Fibroblast of the aortic adventitia (primary cell): ENCODE measurements around the gene ZNFX1. TPM values are rescaled to one million over a fixed set of nuclear protein-coding genes. Genes with fewer than 3 reads are reported as not detected.

Experiments
- DNase-seq: peaks from one replicate; pipeline ENCODE4 v3.0.0-alpha.2; 2010; ENCODE audit warnings: low read depth
- H3K4me3 ChIP-seq: 2 replicates; pipeline ENCODE4 v1.5.1; 2011; ENCODE audit warnings: low read depth, mild to moderate bottlenecking, control low read depth, low read length, moderate library complexity
- CTCF ChIP-seq: IDR thresholded peaks from 2 replicates; pipeline ENCODE4 v1.5.1; 2011; ENCODE audit warnings: mild to moderate bottlenecking, low read length, control low read depth, inconsistent platforms; ENCODE audit not compliant: insufficient read depth
- total RNA-seq: library from RNA; depleted of rRNA; stranded (reverse); fragments of >200 nt; gene quantifications from 2 replicates; pipeline ENCODE4 v1.2.3, GENCODE V29; 2012; ENCODE audit warnings: low replicate concordance

Gene ZNFX1
- total RNA-seq, 1 donor, result 54.5 TPM

- H3K4me3 ChIP-seq, result no peak overlapping the region
- DNase-seq, result no peak
- no peak for TF ChIP-seq CTCF
Observed at GRCh38 chr20:49272654-49273053, 5.2 kb downstream of the ZNFX1 start.

GRCh38 chr20:49270736-49271135 lies 7.1 kb downstream of the ZNFX1 start:
- no peak for TF ChIP-seq CTCF
- no peak for DNase-seq
- no peak overlapping the region for H3K4me3 ChIP-seq

- DNase-seq, result peak; percentile 46
- TF ChIP-seq CTCF, result no peak
- H3K4me3 ChIP-seq, result peak overlapping the region; percentile 15
Observed at GRCh38 chr20:49270177-49270576, 7.7 kb downstream of the ZNFX1 start.

- TF ChIP-seq CTCF, result no peak
- H3K4me3 ChIP-seq, result peak overlapping the region; percentile 37
Observed at GRCh38 chr20:49268600-49269365, 9.1 kb downstream of the ZNFX1 start.

GRCh38 chr20:49267327-49267726 lies 10.5 kb downstream of the ZNFX1 start:
- no peak for DNase-seq
- no peak for TF ChIP-seq CTCF
- no peak overlapping the region for H3K4me3 ChIP-seq

More at GRCh38 chr20:49268600-49269365, 9.1 kb downstream of the ZNFX1 start:
- peak; percentile 51 for DNase-seq

- no peak for TF ChIP-seq CTCF
- DNase-seq, result no peak
- no peak overlapping the region for H3K4me3 ChIP-seq
Observed at GRCh38 chr20:49262444-49262843, 15.4 kb downstream of the ZNFX1 start.

GRCh38 chr20:49261173-49261572 lies 16.7 kb downstream of the ZNFX1 start:
- H3K4me3 ChIP-seq, result no peak overlapping the region
- no peak for TF ChIP-seq CTCF
- no peak for DNase-seq
